Stomach (tissue), 4 donors: Measurements from ENCODE around the gene GRAMD1B.
A peak's percentile ranks its signal among the peaks of the same experiment; 100 is the strongest.

Experiments
- CTCF ChIP-seq, 7 experiments: fragments of 450-650 bp in 4 of 7; fragments of 200-600 bp in 3 of 7; sonication (generic) in 3 of 7; IDR thresholded peaks; one replicate each; pipeline ENCODE4 v1.5.1; 2016 to 2019; ENCODE audit warnings: antibody characterized with exemption in 7 of 7, control low read depth in 2 of 7, mild to moderate bottlenecking in 1 of 7
- POLR2A ChIP-seq, 4 donors: fragments of 450-650 bp; IDR thresholded peaks; one replicate each; pipeline ENCODE4 v1.6.1; 2016; ENCODE audit warnings: antibody characterized with exemption in 4 of 4, control low read depth in 2 of 4, mild to moderate bottlenecking in 1 of 4, moderate library complexity in 1 of 4

GRCh38 chr11:123478352-123478987 lies 48.4 kb downstream of the GRAMD1B start:
- TF ChIP-seq CTCF (IDR thresholded peaks at IDR 0.05) (peak in 4 of 7 experiments; percentile 47 to 71 (median 64)), POLR2A (IDR thresholded peaks at IDR 0.05) (no peak)
